IMR-90 (cell line): ENCODE measurements around the gene SNAPC1. TPM values are rescaled to one million over a fixed set of nuclear protein-coding genes. Genes with fewer than 3 reads are reported as not detected.

Source experiments
- ATAC-seq: fragments of 200-7000 bp; cut with Tn5 transposase; 2 replicates; pipeline ENCODE4 v1.9.1; 2020; ENCODE audit warnings: low read depth, mild to moderate bottlenecking, moderate library complexity
- BruUV-seq: library from RNA; stranded (reverse); fragments of 400-500 nt; replicated peaks from 2 replicates; lab custom pipeline; 2021; lab: Mats Ljungman, UMichigan
- CTCF ChIA-PET: fragments of 300-600 bp; formaldehyde crosslinking; extraction: SDS; loops from one replicate; lab custom pipeline; 2021; ENCODE audit warnings: antibody characterized with exemption; lab: Yijun Ruan, JAX
- POLR2A ChIA-PET: fragments of 300-600 bp; sonication (Branson Sonifier 250); formaldehyde crosslinking; loops from one replicate; lab custom pipeline; 2022; ENCODE audit warnings: antibody characterized with exemption; ENCODE audit not compliant: unreplicated experiment; lab: Charles Lee
- DNase-seq: peaks from one replicate; pipeline ENCODE4 v3.0.0; 2013
- H2AFZ ChIP-seq: replicated peaks from 2 replicates; pipeline ENCODE3; 2013; ENCODE audit warnings: low read length, mild to moderate bottlenecking; ENCODE audit not compliant: poor library complexity
- H2AK5ac ChIP-seq: 2 replicates; pipeline ENCODE4 v1.6.1; 2013; ENCODE audit warnings: low read depth, low read length, inconsistent platforms
- H2AK9ac ChIP-seq: replicated peaks from 2 replicates; pipeline ENCODE3; 2013; ENCODE audit warnings: mild to moderate bottlenecking, low read depth, low read length, moderate library complexity; ENCODE audit not compliant: poor library complexity
- H2BK120ac ChIP-seq: 2 replicates; pipeline ENCODE4 v1.6.1; 2013; ENCODE audit warnings: low read depth, low read length, inconsistent platforms
- H2BK15ac ChIP-seq: 3 replicates; pipeline ENCODE4 v1.6.1; 2013; ENCODE audit warnings: low read depth, low read length, inconsistent platforms
- H2BK20ac ChIP-seq: 2 replicates; pipeline ENCODE4 v1.6.1; 2013; ENCODE audit warnings: low read depth, mild to moderate bottlenecking, inconsistent platforms, low read length, moderate library complexity
- H2BK5ac ChIP-seq: 2 replicates; pipeline ENCODE4 v1.6.1; 2013; ENCODE audit warnings: mild to moderate bottlenecking, low read depth, low read length, inconsistent platforms; ENCODE audit not compliant: poor library complexity, severe bottlenecking
- H3K14ac ChIP-seq: replicated peaks from 2 replicates; pipeline ENCODE4 v1.6.1; 2013; ENCODE audit warnings: low read depth, low read length, inconsistent platforms
- H3K18ac ChIP-seq: 2 replicates; pipeline ENCODE4 v1.6.1; 2013; ENCODE audit warnings: low read depth, low read length, control low read depth
- H3K23ac ChIP-seq: 2 replicates; pipeline ENCODE4 v1.6.1; 2013; ENCODE audit warnings: low read depth, low read length, inconsistent platforms
- H3K27ac ChIP-seq: 2 replicates; pipeline ENCODE4 v1.5.1; 2013; ENCODE audit warnings: mild to moderate bottlenecking, control low read depth, low read length; ENCODE audit not compliant: insufficient read depth
- H3K27me3 ChIP-seq: 2 replicates; pipeline ENCODE4 v1.6.1; 2013; ENCODE audit warnings: low read length; ENCODE audit not compliant: control insufficient read depth, insufficient read depth
- H3K36me3 ChIP-seq: 2 replicates; pipeline ENCODE4 v1.6.1; 2013; ENCODE audit warnings: low read length, mixed read lengths; ENCODE audit not compliant: control insufficient read depth, insufficient read depth
- H3K4ac ChIP-seq: 2 replicates; pipeline ENCODE4 v1.6.1; 2013; ENCODE audit warnings: low read depth, low read length, inconsistent platforms
- H3K4me1 ChIP-seq: 2 replicates; pipeline ENCODE4 v1.6.1; 2013; ENCODE audit warnings: low read length, mixed read lengths; ENCODE audit not compliant: control insufficient read depth, insufficient read depth
- H3K4me2 ChIP-seq: 2 replicates; pipeline ENCODE4 v1.6.1; 2013; ENCODE audit warnings: low read depth, mild to moderate bottlenecking, control low read depth, low read length, moderate library complexity
- H3K4me3 ChIP-seq: 2 replicates; pipeline ENCODE4 v1.5.1; 2013; ENCODE audit warnings: low read depth, mild to moderate bottlenecking, control low read depth, low read length, moderate library complexity; ENCODE audit not compliant: insufficient read depth
- H3K56ac ChIP-seq: 2 replicates; pipeline ENCODE4 v1.6.1; 2013; ENCODE audit warnings: low read length, inconsistent platforms; ENCODE audit not compliant: insufficient read depth; ENCODE audit errors: extremely low read depth
- H3K79me1 ChIP-seq, 2 experiments: 2 replicates each; pipeline ENCODE4 v1.6.1; 2013; ENCODE audit warnings: low read length in 2 of 2, inconsistent platforms in 1 of 2, low read depth in 1 of 2
- H3K9ac ChIP-seq: 2 replicates; pipeline ENCODE4 v1.6.1; 2013; ENCODE audit warnings: low read depth, low read length, control low read depth
- H3K9me1 ChIP-seq: 2 replicates; pipeline ENCODE4 v1.6.1; 2013; ENCODE audit warnings: low read length, inconsistent platforms; ENCODE audit not compliant: insufficient read depth
- H3K9me3 ChIP-seq: 2 replicates; pipeline ENCODE4 v1.6.1; 2013; ENCODE audit warnings: low read length; ENCODE audit not compliant: control insufficient read depth, insufficient read depth
- H4K20me1 ChIP-seq: 2 replicates; pipeline ENCODE4 v1.6.1; 2013; ENCODE audit warnings: low read length, inconsistent platforms; ENCODE audit not compliant: insufficient read depth
- H4K5ac ChIP-seq: 2 replicates; pipeline ENCODE4 v1.6.1; 2013; ENCODE audit warnings: mild to moderate bottlenecking, low read depth, low read length, control low read depth
- H4K8ac ChIP-seq, 2 experiments: 2 replicates each; pipeline ENCODE4 v1.6.1; 2013; ENCODE audit warnings: low read depth in 2 of 2, low read length in 2 of 2, control low read depth in 1 of 2, inconsistent platforms in 1 of 2
- H4K91ac ChIP-seq: 2 replicates; pipeline ENCODE4 v1.6.1; 2013; ENCODE audit warnings: low read depth, low read length, inconsistent platforms; ENCODE audit not compliant: insufficient read depth
- MAFK ChIP-seq: IDR thresholded peaks from 2 replicates; pipeline ENCODE4 v1.6.1; 2012; ENCODE audit warnings: low read depth, low read length, improper control_type of control experiment
- NFE2L2 ChIP-seq: fragments of 150-350 bp; IDR thresholded peaks from 2 replicates; pipeline ENCODE4 v1.6.1; 2016; ENCODE audit warnings: low read depth, mild to moderate bottlenecking, low read length
- POLR2A ChIP-seq: IDR thresholded peaks from 2 replicates; pipeline ENCODE4 v1.6.1; 2012; ENCODE audit warnings: mild to moderate bottlenecking, low read depth, low read length
- WGBS, 2 experiments: methylation state at CpG; one replicate each; pipeline versions ENCODE4 v1.1.5 to v1.1.7; 2013; ENCODE audit warnings: missing lambda C conversion rate in 2 of 2; ENCODE audit not compliant: insufficient read length in 1 of 2; ENCODE audit errors: extremely low coverage in 2 of 2; 5-methylcytosine and 5-hydroxymethylcytosine counted together
- dilution Hi-C: fragments of 300-500 bp; cut with HindIII; formaldehyde crosslinking; loops from one replicate; pipeline ENCODE4 v1.14.3; 2018; ENCODE audit warnings: low sequenced_read_pairs; ENCODE audit not compliant: unreplicated experiment
- in situ Hi-C: fragments of 300-500 bp; cut with MboI; formaldehyde crosslinking; loops from 3 replicates; pipeline ENCODE4 v1.14.3; 2019; ENCODE audit warnings: low sequenced_read_pairs, inconsistent platforms, mixed read lengths
- intact Hi-C: fragments of 100-400 bp; cut with micrococcal nuclease; formaldehyde crosslinking; loops from 2 replicates; pipeline ENCODE4 v1.10.0; 2022
- polyA plus RNA-seq, 3 experiments: library from polyadenylated mRNA; depleted of rRNA; stranded (reverse); fragments of >200 nt; gene quantifications; 2 replicates each; pipeline ENCODE4 v1.2.3, GENCODE V29; 2012; ENCODE audit warnings: low replicate concordance in 1 of 3
- total RNA-seq: library from RNA; depleted of rRNA; stranded (reverse); fragments of >200 nt; gene quantifications from 2 replicates; pipeline ENCODE4 v1.2.3, GENCODE V29; 2012
- TF ChIP-seq, protein P1 (sequence below): conservative IDR thresholded peaks from 2 replicates; pipeline ENCODE4 v1.5.1; 2012; ENCODE audit warnings: mild to moderate bottlenecking, low read depth, low read length, improper control_type of control experiment

The SNAPC1 gene
- total and polyA plus RNA-seq, 2 of the 4 experiments (the other 2 are of a cell fraction), result 7.7 to 9.3 TPM

GRCh38 chr14:61720294-61720661 lies 41.9 kb upstream of the SNAPC1 start:
- H2AK5ac ChIP-seq, result no peak overlapping the region
- no peak overlapping the region for H2AK9ac ChIP-seq
- H4K5ac ChIP-seq, result peak overlapping the region; percentile 35; the same call in 1 of the 2 replicates
- ATAC-seq (no peak), DNase-seq (no peak)
- no peak overlapping the region for H3K4ac ChIP-seq
- H3K36me3 ChIP-seq, result peaks cover 24% of the 10 kb centered on the region
- no peak overlapping the region for H4K8ac ChIP-seq
- H3K18ac ChIP-seq, result no peak overlapping the region
- H3K79me1 ChIP-seq, result peaks cover 0 to 55% of the 10 kb centered on the region in 2 experiments; a peak in 3 of 4 replicates
- H3K4me2 ChIP-seq, result peak overlapping the region; percentile 44
- no peak overlapping the region for H3K23ac ChIP-seq
- CTCF ChIA-PET, result no interaction called here
- H3K27ac ChIP-seq, result no peak overlapping the region
- no peak overlapping the region for H2AFZ ChIP-seq
- H3K9me3 ChIP-seq, result no peaks in the 10 kb centered on the region
- no peak overlapping the region for H2BK120ac ChIP-seq
- H4K20me1 ChIP-seq, result peaks cover 68% of the 10 kb centered on the region
- peaks cover 15% of the 10 kb centered on the region for H3K4me1 ChIP-seq
- no TSS peak for BruUV-seq
- intact Hi-C loops (loop anchor here (5.0 kb wide), 1 partner anchor 72 kb away; no protein-coding TSS in a partner anchor), dilution Hi-C loops (loop anchor here (25.0 kb wide), 1 partner anchor 258 kb away; no protein-coding TSS in a partner anchor), in situ Hi-C loops (no loop called here)
- H3K56ac ChIP-seq, result no peak overlapping the region
- H3K4me3 ChIP-seq, result no peak overlapping the region
- H3K14ac ChIP-seq, result no peak overlapping the region
- H3K9me1 ChIP-seq, result peaks cover 4% of the 10 kb centered on the region
- H2BK20ac ChIP-seq, result no peak overlapping the region
- no peak overlapping the region for H2BK15ac ChIP-seq
- POLR2A ChIA-PET, result no interaction called here
- H3K27me3 ChIP-seq, result no peaks in the 10 kb centered on the region
- 80 to 100% methylated on average over 1 to 3 of the region's 9 CpGs for WGBS, 2 experiments
- no peak overlapping the region for H4K91ac ChIP-seq
- TF ChIP-seq POLR2A (no peak), NFE2L2 (no peak), MAFK (no peak)
- TF ChIP-seq, protein P1, sequence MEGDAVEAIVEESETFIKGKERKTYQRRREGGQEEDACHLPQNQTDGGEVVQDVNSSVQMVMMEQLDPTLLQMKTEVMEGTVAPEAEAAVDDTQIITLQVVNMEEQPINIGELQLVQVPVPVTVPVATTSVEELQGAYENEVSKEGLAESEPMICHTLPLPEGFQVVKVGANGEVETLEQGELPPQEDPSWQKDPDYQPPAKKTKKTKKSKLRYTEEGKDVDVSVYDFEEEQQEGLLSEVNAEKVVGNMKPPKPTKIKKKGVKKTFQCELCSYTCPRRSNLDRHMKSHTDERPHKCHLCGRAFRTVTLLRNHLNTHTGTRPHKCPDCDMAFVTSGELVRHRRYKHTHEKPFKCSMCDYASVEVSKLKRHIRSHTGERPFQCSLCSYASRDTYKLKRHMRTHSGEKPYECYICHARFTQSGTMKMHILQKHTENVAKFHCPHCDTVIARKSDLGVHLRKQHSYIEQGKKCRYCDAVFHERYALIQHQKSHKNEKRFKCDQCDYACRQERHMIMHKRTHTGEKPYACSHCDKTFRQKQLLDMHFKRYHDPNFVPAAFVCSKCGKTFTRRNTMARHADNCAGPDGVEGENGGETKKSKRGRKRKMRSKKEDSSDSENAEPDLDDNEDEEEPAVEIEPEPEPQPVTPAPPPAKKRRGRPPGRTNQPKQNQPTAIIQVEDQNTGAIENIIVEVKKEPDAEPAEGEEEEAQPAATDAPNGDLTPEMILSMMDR, result no peak
- H3K9ac ChIP-seq, result no peak overlapping the region
- no peak overlapping the region for H2BK5ac ChIP-seq
